GM23338 (cell line): ENCODE measurements around the gene SUMO4. TPM values are rescaled to one million over a fixed set of nuclear protein-coding genes. Genes with fewer than 3 reads are reported as not detected.

ENCODE experiments used
- ATAC-seq: fragments of 200-7000 bp; cut with Tn5 transposase; 3 replicates; pipeline ENCODE4 v1.9.1; 2020
- DNase-seq: peaks from one replicate; pipeline ENCODE4 v3.0.0-alpha.2; 2015; ENCODE audit warnings: low spot score
- H2AFZ ChIP-seq: fragments of 200-600 bp; sonication (generic); 2 replicates; pipeline ENCODE4 v1.8.0; 2016; ENCODE audit warnings: antibody characterized with exemption, mild to moderate bottlenecking, moderate library complexity
- H3F3A ChIP-seq: fragments of 200-600 bp; sonication (generic); replicated peaks from 2 replicates; pipeline ENCODE4 v1.8.0; 2017; ENCODE audit warnings: antibody characterized with exemption, mixed run types, low read depth
- H3K27ac ChIP-seq: fragments of 200-600 bp; sonication (generic); 2 replicates; pipeline ENCODE4 v1.6.1; 2016; ENCODE audit warnings: low read depth
- H3K27me3 ChIP-seq: fragments of 200-600 bp; sonication (generic); 2 replicates; pipeline ENCODE4 v1.8.0; 2016; ENCODE audit warnings: mild to moderate bottlenecking, mixed run types, moderate library complexity; ENCODE audit not compliant: insufficient read depth
- H3K36me3 ChIP-seq: fragments of 200-600 bp; sonication (generic); 2 replicates; pipeline ENCODE4 v1.8.0; 2016; ENCODE audit warnings: mild to moderate bottlenecking; ENCODE audit not compliant: insufficient read depth
- H3K4me1 ChIP-seq: fragments of 200-600 bp; sonication (generic); 2 replicates; pipeline ENCODE4 v1.8.0; 2016; ENCODE audit warnings: mild to moderate bottlenecking, moderate library complexity; ENCODE audit not compliant: insufficient read depth
- H3K4me2 ChIP-seq: fragments of 200-600 bp; sonication (generic); 2 replicates; pipeline ENCODE4 v1.7.1; 2017; ENCODE audit warnings: mixed run types
- H3K4me3 ChIP-seq: fragments of 200-600 bp; sonication (generic); 2 replicates; pipeline ENCODE4 v1.6.1; 2016; ENCODE audit warnings: mixed run types
- H3K79me2 ChIP-seq: fragments of 200-600 bp; sonication (generic); replicated peaks from 2 replicates; pipeline ENCODE4 v1.8.0; 2017; ENCODE audit warnings: mild to moderate bottlenecking; ENCODE audit not compliant: insufficient read depth
- H3K9me2 ChIP-seq: fragments of 200-600 bp; sonication (generic); 2 replicates; pipeline ENCODE4 v1.8.0; 2017; ENCODE audit not compliant: insufficient read depth
- H4K20me1 ChIP-seq: fragments of 200-600 bp; sonication (generic); replicated peaks from 2 replicates; pipeline ENCODE4 v1.8.0; 2017; ENCODE audit warnings: mild to moderate bottlenecking; ENCODE audit not compliant: insufficient read depth
- H3K27ac Mint-ChIP-seq: 2 replicates; pipeline ENCODE4 v1.8.0; 2020; ENCODE audit warnings: inconsistent platforms, mild to moderate bottlenecking, moderate library complexity, mixed read lengths
- H3K27me3 Mint-ChIP-seq: 3 replicates; pipeline ENCODE4 v1.8.0; 2022; ENCODE audit warnings: low read depth, mild to moderate bottlenecking, moderate library complexity, mixed read lengths, inconsistent platforms; ENCODE audit not compliant: insufficient read depth, poor library complexity
- H3K36me3 Mint-ChIP-seq: 3 replicates; pipeline ENCODE4 v1.8.0; 2021; ENCODE audit warnings: low read depth, mild to moderate bottlenecking, inconsistent platforms, moderate library complexity, mixed read lengths
- H3K4me1 Mint-ChIP-seq: 3 replicates; pipeline ENCODE4 v1.8.0; 2020; ENCODE audit warnings: mild to moderate bottlenecking, inconsistent platforms, mixed read lengths
- H3K4me3 Mint-ChIP-seq: 3 replicates; pipeline ENCODE4 v1.8.0; 2021; ENCODE audit warnings: moderate library complexity, mild to moderate bottlenecking, inconsistent platforms, mixed read lengths
- H3K9me3 Mint-ChIP-seq: 3 replicates; pipeline ENCODE4 v1.8.0; 2020; ENCODE audit warnings: moderate library complexity, mild to moderate bottlenecking, inconsistent platforms, mixed read lengths
- CREB1 ChIP-seq: fragments of 250-450 bp; sonication (Bioruptor Pico); IDR thresholded peaks from 2 replicates; pipeline ENCODE4 v1.5.0; 2020; ENCODE audit warnings: low read depth, mild to moderate bottlenecking, moderate library complexity
- CTCF ChIP-seq, 2 experiments: fragments of 200-600 bp in 1 of 2; sonication (generic) in 1 of 2; conservative IDR thresholded peaks; 2 replicates each; pipeline versions ENCODE4 v1.5.1 to v1.6.1; 2016 to 2017; ENCODE audit warnings: antibody characterized with exemption in 2 of 2, low read depth in 2 of 2, mild to moderate bottlenecking in 2 of 2, moderate library complexity in 1 of 2
- ETS1 ChIP-seq: IDR thresholded peaks from 2 replicates; pipeline ENCODE4 v1.6.1; 2016; ENCODE audit warnings: antibody characterized with exemption
- EZH2 ChIP-seq: fragments of 200-600 bp; sonication (generic); IDR thresholded peaks from one replicate; pipeline ENCODE4 v1.8.0; 2017; ENCODE audit warnings: antibody characterized with exemption, mild to moderate bottlenecking, low read depth; ENCODE audit not compliant: unreplicated experiment
- EZH2phosphoT487 ChIP-seq: fragments of 200-600 bp; sonication (generic); IDR thresholded peaks from one replicate; pipeline ENCODE4 v1.8.1; 2018; ENCODE audit warnings: antibody characterized with exemption; ENCODE audit not compliant: unreplicated experiment
- JUNB ChIP-seq: IDR thresholded peaks from one replicate; pipeline ENCODE4 v1.6.1; 2016; ENCODE audit warnings: antibody characterized with exemption; ENCODE audit not compliant: unreplicated experiment
- NANOG ChIP-seq: IDR thresholded peaks from 2 replicates; pipeline ENCODE4 v1.6.1; 2016; ENCODE audit warnings: antibody characterized with exemption, borderline replicate concordance
- POLR2AphosphoS5 ChIP-seq: IDR thresholded peaks from 2 replicates; pipeline ENCODE4 v1.6.1; 2016; ENCODE audit warnings: antibody characterized with exemption, low read depth
- STAT1 ChIP-seq: IDR thresholded peaks from one replicate; pipeline ENCODE4 v1.6.1; 2016; ENCODE audit warnings: antibody characterized with exemption; ENCODE audit not compliant: unreplicated experiment
- ZNF114 ChIP-seq: fragments of 250-450 bp; sonication (Bioruptor Pico); IDR thresholded peaks from 2 replicates; pipeline ENCODE4 v1.5.0; 2020; ENCODE audit warnings: mild to moderate bottlenecking, moderate library complexity
- ZNF331 ChIP-seq: fragments of 250-450 bp; sonication (Bioruptor Pico); IDR thresholded peaks from 2 replicates; pipeline ENCODE4 v1.5.0; 2020; ENCODE audit warnings: low read depth, mild to moderate bottlenecking, moderate library complexity
- ZNF462 ChIP-seq: fragments of 250-450 bp; sonication (Bioruptor Pico); IDR thresholded peaks from 2 replicates; pipeline ENCODE4 v1.5.0; 2020; ENCODE audit warnings: mild to moderate bottlenecking, moderate library complexity
- polyA plus RNA-seq: library from polyadenylated mRNA; unstranded; fragments of >200 nt; fragmentation: Nextera tagmentation; extraction: Ambion mirVana; gene quantifications from 2 replicates; pipeline ENCODE4 v1.2.1, GENCODE V29; 2016
- total RNA-seq: library from RNA; depleted of rRNA; stranded (reverse); fragments of >200 nt; shearing (Covaris generic); gene quantifications from 2 replicates; pipeline ENCODE4 v1.2.3, GENCODE V29; 2014

The SUMO4 gene
- total and polyA plus RNA-seq, 2 experiments from 2014 or later = 1.9 to 2.1 TPM

GRCh38 chr6:149360536-149360935, 39.5 kb upstream of the SUMO4 start:
- no peak overlapping the region for H3K27ac ChIP-seq
- no peak for DNase-seq
- TF ChIP-seq EZH2phosphoT487 = no peak
- no peak for TF ChIP-seq JUNB
- TF ChIP-seq POLR2AphosphoS5 = no peak
- no peak for TF ChIP-seq CREB1 (CRISPR knock-in tag)
- TF ChIP-seq ZNF331 = no peak
- no peak overlapping the region for H2AFZ ChIP-seq
- no peak overlapping the region for H3K4me3 ChIP-seq
- H4K20me1 ChIP-seq = peaks cover 39% of the 10 kb centered on the region
- no peak overlapping the region; the same call in 1 of the 2 replicates for H3K27ac Mint-ChIP-seq
- H3F3A ChIP-seq = no peaks in the 10 kb centered on the region
- H3K36me3 ChIP-seq = no peaks in the 10 kb centered on the region
- peaks cover 8% of the 10 kb centered on the region for H3K36me3 Mint-ChIP-seq
- peaks cover 30% of the 10 kb centered on the region for H3K4me1 Mint-ChIP-seq
- H3K4me2 ChIP-seq = no peak overlapping the region
- no peaks in the 10 kb centered on the region for H3K27me3 Mint-ChIP-seq
- peaks cover 26% of the 10 kb centered on the region for H3K4me1 ChIP-seq
- no peak overlapping the region for H3K4me3 Mint-ChIP-seq
- no peaks in the 10 kb centered on the region for H3K27me3 ChIP-seq
- ATAC-seq = no peak
- no peaks in the 10 kb centered on the region for H3K9me2 ChIP-seq
- no peaks in the 10 kb centered on the region for H3K9me3 Mint-ChIP-seq
- H3K79me2 ChIP-seq = peaks cover 100% of the 10 kb centered on the region

GRCh38 chr6:149362289-149362688, 37.8 kb upstream of the SUMO4 start:
- H3K9me3 Mint-ChIP-seq = no peaks in the 10 kb centered on the region
- Histone ChIP-seq H3K9me2 (no peaks in the 10 kb centered on the region), H3K36me3 (no peaks in the 10 kb centered on the region), H4K20me1 (peaks cover 46% of the 10 kb centered on the region), H3K79me2 (peaks cover 100% of the 10 kb centered on the region), H3K4me2 (no peak overlapping the region), H3F3A (no peaks in the 10 kb centered on the region), H3K27ac (no peak overlapping the region), H3K4me3 (no peak overlapping the region), H3K4me1 (peaks cover 23% of the 10 kb centered on the region), H3K27me3 (no peaks in the 10 kb centered on the region), H2AFZ (no peak overlapping the region)
- H3K27ac Mint-ChIP-seq = no peak overlapping the region
- no peaks in the 10 kb centered on the region for H3K27me3 Mint-ChIP-seq
- H3K4me1 Mint-ChIP-seq = peaks cover 30% of the 10 kb centered on the region
- ATAC-seq (no peak), DNase-seq (no peak)
- H3K36me3 Mint-ChIP-seq = peaks cover 8% of the 10 kb centered on the region
- H3K4me3 Mint-ChIP-seq = no peak overlapping the region
- TF ChIP-seq STAT1 (no peak), ZNF331 (no peak), ETS1 (no peak), POLR2AphosphoS5 (no peak), JUNB (no peak), CREB1 (CRISPR knock-in tag) (no peak), ZNF114 (CRISPR knock-in tag) (no peak), EZH2 (no peak), NANOG (no peak), CTCF (conservative IDR thresholded peaks at IDR 0.05; ENCODE audit: low read depth in 2 of 2) (no peak), ZNF462 (CRISPR knock-in tag) (no peak), EZH2phosphoT487 (no peak)
